Testis (tissue), 3 donors: ENCODE data around the gene CAPZB. TPM values are rescaled to one million over a fixed set of nuclear protein-coding genes. Genes with fewer than 3 reads are reported as not detected.

Source experiments
- DNase-seq: peaks from one replicate; pipeline ENCODE4 v3.0.0-alpha.2; 2019
- H3K27ac ChIP-seq, 2 donors: fragments of 200-600 bp; sonication (generic); one replicate each; pipeline ENCODE4 v1.5.1; 2019
- H3K27me3 ChIP-seq: fragments of 200-600 bp; sonication (generic); one replicate; pipeline ENCODE4 v1.5.1; 2019
- H3K36me3 ChIP-seq: fragments of 200-600 bp; sonication (generic); one replicate; pipeline ENCODE4 v1.5.1; 2017; ENCODE audit warnings: low read depth; ENCODE audit errors: missing control alignments
- H3K4me1 ChIP-seq: fragments of 200-600 bp; sonication (generic); one replicate; pipeline ENCODE4 v1.5.1; 2019
- H3K4me3 ChIP-seq, 2 donors: fragments of 200-600 bp; sonication (generic); one replicate each; pipeline ENCODE4 v1.5.1; 2017 to 2019
- H3K9me3 ChIP-seq: fragments of 200-600 bp; sonication (generic); one replicate; pipeline ENCODE4 v1.5.1; 2017
- POLR2A ChIP-seq: fragments of 450-650 bp; IDR thresholded peaks from one replicate; pipeline ENCODE4 v1.6.1; 2017; ENCODE audit warnings: antibody characterized with exemption, mild to moderate bottlenecking, moderate library complexity
- WGBS, 2 donors: methylation state at CpG; one replicate each; pipeline ENCODE4 v1.1.5; 2018; 5-methylcytosine and 5-hydroxymethylcytosine counted together
- intact Hi-C: fragments of 100-400 bp; cut with DNase I; formaldehyde crosslinking; loops from one replicate; pipeline ENCODE4 v1.15.1; 2023; ENCODE audit warnings: low total_unique reads
- polyA plus RNA-seq: library from polyadenylated mRNA; stranded (reverse); fragments of 350-450 nt; fragmentation: Illumina TruSeq; extraction: RNeasy Lipid Tissue Mini Kit (QIAGEN cat#74804); gene quantifications from one replicate; pipeline ENCODE4 v1.2.3, GENCODE V29; 2014; ENCODE audit warnings: low read depth, low replicate concordance; ENCODE audit not compliant: insufficient read depth
- total RNA-seq, 2 donors: library from RNA; depleted of rRNA; stranded (reverse); fragments of >200 nt; gene quantifications; one replicate each; pipeline ENCODE4 v1.2.3, GENCODE V29; 2016
- TF ChIP-seq, protein P1 (sequence below), 3 experiments: fragments of 450-650 bp in 2 of 3; fragments of 200-600 bp in 1 of 3; sonication (generic) in 1 of 3; IDR thresholded peaks; one replicate each; pipeline ENCODE4 v1.5.1; 2016 to 2019; ENCODE audit warnings: antibody characterized with exemption in 3 of 3, mild to moderate bottlenecking in 2 of 3, moderate library complexity in 1 of 3

The CAPZB gene
- total and polyA plus RNA-seq, 3 donors from 2014 or later: 147 to 502 (median 207) TPM

DNA sequence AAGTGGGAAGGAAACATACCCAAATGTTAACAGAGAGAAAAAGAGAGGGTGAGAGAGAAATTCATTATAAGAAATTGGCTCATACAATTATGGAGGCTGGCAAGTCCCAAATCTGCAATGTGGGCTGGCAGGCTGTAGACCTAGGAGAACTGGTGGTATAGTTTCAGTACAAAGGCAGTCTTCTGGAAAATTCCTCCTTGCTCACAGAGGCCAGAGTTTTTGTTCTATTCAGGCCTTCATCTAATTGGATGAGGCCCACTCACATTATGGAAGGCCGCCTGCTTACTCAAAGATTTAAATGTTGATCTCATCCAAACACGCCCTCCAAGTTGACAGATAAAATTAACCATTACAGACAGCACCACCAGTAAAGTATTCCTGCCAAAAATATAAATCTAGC lies 36.1 kb upstream of the CAPZB start:
- intact Hi-C loops: no loop called here
- WGBS, 2 donors: 93 to 97% methylated on average over 2 of the region's 2 CpGs
- TF ChIP-seq POLR2A: no peak
- TF ChIP-seq, protein P1, sequence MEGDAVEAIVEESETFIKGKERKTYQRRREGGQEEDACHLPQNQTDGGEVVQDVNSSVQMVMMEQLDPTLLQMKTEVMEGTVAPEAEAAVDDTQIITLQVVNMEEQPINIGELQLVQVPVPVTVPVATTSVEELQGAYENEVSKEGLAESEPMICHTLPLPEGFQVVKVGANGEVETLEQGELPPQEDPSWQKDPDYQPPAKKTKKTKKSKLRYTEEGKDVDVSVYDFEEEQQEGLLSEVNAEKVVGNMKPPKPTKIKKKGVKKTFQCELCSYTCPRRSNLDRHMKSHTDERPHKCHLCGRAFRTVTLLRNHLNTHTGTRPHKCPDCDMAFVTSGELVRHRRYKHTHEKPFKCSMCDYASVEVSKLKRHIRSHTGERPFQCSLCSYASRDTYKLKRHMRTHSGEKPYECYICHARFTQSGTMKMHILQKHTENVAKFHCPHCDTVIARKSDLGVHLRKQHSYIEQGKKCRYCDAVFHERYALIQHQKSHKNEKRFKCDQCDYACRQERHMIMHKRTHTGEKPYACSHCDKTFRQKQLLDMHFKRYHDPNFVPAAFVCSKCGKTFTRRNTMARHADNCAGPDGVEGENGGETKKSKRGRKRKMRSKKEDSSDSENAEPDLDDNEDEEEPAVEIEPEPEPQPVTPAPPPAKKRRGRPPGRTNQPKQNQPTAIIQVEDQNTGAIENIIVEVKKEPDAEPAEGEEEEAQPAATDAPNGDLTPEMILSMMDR (IDR thresholded peaks at IDR 0.05): no peak

DNA sequence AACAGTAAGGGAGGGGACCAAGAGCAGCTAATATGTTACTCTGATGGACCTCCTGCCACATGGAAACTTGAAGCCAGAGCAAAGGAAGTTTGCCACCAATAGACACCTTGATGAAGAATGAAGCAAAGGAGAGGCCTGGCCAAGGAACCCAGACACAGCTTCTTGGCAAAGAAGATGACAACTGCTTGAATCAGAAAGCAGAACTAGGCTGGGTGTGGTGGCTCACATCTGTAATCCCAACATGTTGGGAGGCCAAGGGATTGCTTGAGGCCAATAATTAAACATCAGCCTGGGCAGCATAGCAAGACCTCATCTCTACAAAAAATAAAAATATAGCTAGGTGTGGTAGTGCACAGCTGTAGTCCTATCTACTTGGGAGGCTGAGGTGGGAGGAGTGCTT lies 31.7 kb upstream of the CAPZB start:
- Histone ChIP-seq H3K4me3 (no peak overlapping the region), H3K27ac (no peak overlapping the region), H3K36me3 (no peaks in the 10 kb centered on the region), H3K4me1 (peaks cover 16% of the 10 kb centered on the region), H3K27me3 (no peaks in the 10 kb centered on the region), H3K9me3 (no peaks in the 10 kb centered on the region)
- no peak for TF ChIP-seq POLR2A
- TF ChIP-seq, protein P1 (IDR thresholded peaks at IDR 0.05): no peak
- DNase-seq: no peak
- intact Hi-C loops: no loop called here

More for the DNA sequence above, 36.1 kb upstream of the CAPZB start:
- Histone ChIP-seq H3K27me3 (no peaks in the 10 kb centered on the region), H3K9me3 (no peaks in the 10 kb centered on the region), H3K27ac (no peak overlapping the region), H3K36me3 (no peaks in the 10 kb centered on the region), H3K4me3 (no peak overlapping the region), H3K4me1 (peaks cover 4% of the 10 kb centered on the region)
- no peak for DNase-seq

DNA sequence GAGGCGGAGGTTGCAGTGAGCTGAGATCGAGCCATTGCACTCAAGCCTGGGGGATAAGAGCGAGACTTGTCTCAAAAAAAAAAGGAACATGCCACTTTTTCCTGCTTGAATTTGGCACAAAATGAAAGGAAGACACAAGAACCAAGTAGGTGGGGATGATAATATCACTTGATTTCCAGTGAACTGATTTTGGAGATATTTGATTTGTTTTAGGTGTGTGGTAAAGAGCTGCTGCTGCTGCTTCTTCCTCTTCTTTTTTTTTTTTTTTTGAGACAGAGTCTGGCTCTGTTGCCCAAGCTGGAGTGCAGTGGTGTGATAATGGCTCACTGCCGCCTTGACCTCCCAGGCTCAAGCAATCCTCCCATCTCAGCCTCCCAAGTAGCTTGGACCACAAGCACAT lies 29.9 kb upstream of the CAPZB start:
- TF ChIP-seq, protein P1 (IDR thresholded peaks at IDR 0.05): no peak
- no peak for TF ChIP-seq POLR2A
- 86 to 97% methylated on average over 4 of the region's 4 CpGs for WGBS, 2 donors
- Histone ChIP-seq H3K9me3 (no peaks in the 10 kb centered on the region), H3K4me3 (no peak overlapping the region), H3K4me1 (peaks cover 16% of the 10 kb centered on the region), H3K36me3 (no peaks in the 10 kb centered on the region), H3K27me3 (no peaks in the 10 kb centered on the region), H3K27ac (peak overlapping the region in 1 of 2 donors; percentile 61)
- DNase-seq: no peak
- intact Hi-C loops: no loop called here

DNA sequence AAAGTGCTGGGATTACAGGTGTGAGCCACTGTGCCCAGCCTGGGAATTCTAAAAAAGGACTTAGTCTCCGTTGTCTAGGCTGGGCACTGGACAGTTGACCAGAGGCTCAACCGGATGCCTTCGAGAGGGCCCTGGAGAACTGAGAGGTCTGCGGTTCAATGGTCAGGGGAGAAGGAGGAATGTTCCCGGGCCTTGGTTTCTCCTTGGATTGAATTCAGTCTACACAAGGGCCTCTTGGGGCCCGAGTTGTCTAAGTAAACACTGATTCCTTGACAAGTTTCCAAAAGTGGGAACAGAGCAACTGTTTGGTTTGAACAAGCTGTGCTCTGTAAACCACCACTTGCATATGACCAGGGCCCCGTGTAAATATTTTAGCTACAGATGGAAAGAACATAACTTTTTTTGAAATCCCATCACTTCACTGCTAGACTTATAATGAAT lies 29.1 kb upstream of the CAPZB start:
- 41 to 62% methylated on average over 7 of the region's 7 CpGs for WGBS, 2 donors
- H3K27me3 ChIP-seq: no peaks in the 10 kb centered on the region
- H3K4me1 ChIP-seq: peaks cover 16% of the 10 kb centered on the region
- H3K4me3 ChIP-seq: no peak overlapping the region
- TF ChIP-seq POLR2A: no peak
- TF ChIP-seq, protein P1 (IDR thresholded peaks at IDR 0.05): no peak
- no peaks in the 10 kb centered on the region for H3K9me3 ChIP-seq
- intact Hi-C loops: no loop called here
- peak; percentile 65 for DNase-seq
- H3K36me3 ChIP-seq: no peaks in the 10 kb centered on the region
- H3K27ac ChIP-seq: peak overlapping the region; percentile 4 to 61

DNA sequence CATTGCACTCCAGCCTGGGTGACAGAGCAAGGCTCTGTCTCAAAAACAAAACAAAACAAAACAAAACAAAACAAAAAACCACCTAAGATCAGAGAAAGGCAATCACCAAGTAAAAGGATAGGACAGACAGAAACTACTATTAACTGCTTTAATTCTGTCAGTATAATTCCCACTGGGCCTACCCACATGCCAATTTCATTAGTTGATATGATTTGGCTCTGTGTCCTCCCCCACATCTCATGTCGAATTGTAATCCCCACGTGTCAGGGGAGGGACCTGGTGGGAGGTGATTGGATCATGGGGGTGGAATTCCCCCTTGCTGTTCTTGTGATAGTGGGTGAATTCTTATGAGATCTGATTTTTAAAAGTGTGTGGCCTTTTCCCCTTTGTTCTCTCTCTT lies 27.2 kb upstream of the CAPZB start:
- intact Hi-C loops: no loop called here
- no peak for TF ChIP-seq POLR2A
- TF ChIP-seq, protein P1 (IDR thresholded peaks at IDR 0.05): no peak
- Histone ChIP-seq H3K9me3 (no peaks in the 10 kb centered on the region), H3K27me3 (no peaks in the 10 kb centered on the region), H3K27ac (peak overlapping the region in 1 of 2 donors; percentile 61), H3K4me1 (peaks cover 16% of the 10 kb centered on the region), H3K36me3 (no peaks in the 10 kb centered on the region), H3K4me3 (no peak overlapping the region)
- 20 to 25% methylated on average over 2 of the region's 2 CpGs for WGBS, 2 donors
- DNase-seq: no peak
